ENCODE measurements around the gene HIVEP3.

DNA sequence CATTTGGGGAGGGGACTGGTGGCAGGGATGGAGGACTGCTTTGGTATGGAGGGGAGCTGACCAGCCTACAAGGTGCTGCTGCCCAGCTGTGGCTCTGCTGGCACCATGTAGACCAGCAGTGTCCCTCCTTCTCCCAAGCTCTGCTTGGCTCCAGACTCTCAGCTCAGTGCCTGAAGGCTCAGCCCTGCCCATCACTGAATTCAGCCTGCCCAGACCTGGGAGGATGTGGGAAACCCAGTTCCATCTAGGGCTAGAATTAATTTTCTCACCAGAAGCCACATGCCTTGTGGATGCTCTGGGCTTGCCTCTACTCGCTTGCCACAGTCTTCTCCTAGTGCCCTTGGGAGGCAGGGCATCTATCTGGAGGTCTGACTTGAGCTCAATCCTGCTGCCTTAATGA lies 239.2 kb downstream of the HIVEP3 start:
- TF ChIP-seq, protein P1, sequence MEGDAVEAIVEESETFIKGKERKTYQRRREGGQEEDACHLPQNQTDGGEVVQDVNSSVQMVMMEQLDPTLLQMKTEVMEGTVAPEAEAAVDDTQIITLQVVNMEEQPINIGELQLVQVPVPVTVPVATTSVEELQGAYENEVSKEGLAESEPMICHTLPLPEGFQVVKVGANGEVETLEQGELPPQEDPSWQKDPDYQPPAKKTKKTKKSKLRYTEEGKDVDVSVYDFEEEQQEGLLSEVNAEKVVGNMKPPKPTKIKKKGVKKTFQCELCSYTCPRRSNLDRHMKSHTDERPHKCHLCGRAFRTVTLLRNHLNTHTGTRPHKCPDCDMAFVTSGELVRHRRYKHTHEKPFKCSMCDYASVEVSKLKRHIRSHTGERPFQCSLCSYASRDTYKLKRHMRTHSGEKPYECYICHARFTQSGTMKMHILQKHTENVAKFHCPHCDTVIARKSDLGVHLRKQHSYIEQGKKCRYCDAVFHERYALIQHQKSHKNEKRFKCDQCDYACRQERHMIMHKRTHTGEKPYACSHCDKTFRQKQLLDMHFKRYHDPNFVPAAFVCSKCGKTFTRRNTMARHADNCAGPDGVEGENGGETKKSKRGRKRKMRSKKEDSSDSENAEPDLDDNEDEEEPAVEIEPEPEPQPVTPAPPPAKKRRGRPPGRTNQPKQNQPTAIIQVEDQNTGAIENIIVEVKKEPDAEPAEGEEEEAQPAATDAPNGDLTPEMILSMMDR (IDR thresholded peaks at IDR 0.05), result no peak
- no peak for TF ChIP-seq POLR2A (IDR thresholded peaks at IDR 0.05)

Measured in body of pancreas (tissue), 4 donors.